Lung (tissue), 12 donors: Measurements from ENCODE around the gene UBL5. TPM values are rescaled to one million over a fixed set of nuclear protein-coding genes. Genes with fewer than 3 reads are reported as not detected.
A peak's percentile ranks its signal among the peaks of the same experiment; 100 is the strongest.

Experiments used
- ATAC-seq: fragments of 200-7000 bp; cut with Tn5 transposase; one replicate; pipeline ENCODE4 v1.9.1; 2020; ENCODE audit warnings: moderate number of reproducible peaks; ENCODE audit not compliant: insufficient read depth, low FRiP score
- DNase-seq, 3 donors: peaks; one replicate each; pipeline ENCODE4 v3.0.0-alpha.2; 2013 to 2017
- H3K27ac ChIP-seq, 2 donors: one replicate each; pipeline ENCODE4 v1.5.1; 2013; ENCODE audit warnings: mild to moderate bottlenecking in 2 of 2, moderate library complexity in 2 of 2, control low read depth in 1 of 2, inconsistent platforms in 1 of 2, low read depth in 1 of 2, low read length in 1 of 2
- H3K27me3 ChIP-seq, 3 donors: one replicate each; pipeline ENCODE4 v1.5.1; 2013; ENCODE audit warnings: low read length in 2 of 3; ENCODE audit not compliant: control insufficient read depth in 3 of 3, insufficient read depth in 3 of 3
- H3K36me3 ChIP-seq, 4 donors: one replicate each; pipeline ENCODE4 v1.5.1; 2013; ENCODE audit warnings: low read length in 4 of 4, mild to moderate bottlenecking in 1 of 4, moderate library complexity in 1 of 4; ENCODE audit not compliant: control insufficient read depth in 4 of 4, insufficient read depth in 4 of 4
- H3K4me1 ChIP-seq, 5 donors: one replicate each; pipeline ENCODE4 v1.5.1; 2013; ENCODE audit warnings: low read length in 5 of 5, mild to moderate bottlenecking in 2 of 5, moderate library complexity in 1 of 5; ENCODE audit not compliant: control insufficient read depth in 5 of 5, insufficient read depth in 5 of 5
- H3K4me3 ChIP-seq: one replicate; pipeline ENCODE4 v1.5.1; 2013; ENCODE audit warnings: mild to moderate bottlenecking, control low read depth, moderate library complexity
- H3K9ac ChIP-seq, 2 donors: one replicate each; pipeline ENCODE4 v1.5.1; 2013; ENCODE audit warnings: low read length in 2 of 2, control low read depth in 1 of 2; ENCODE audit not compliant: insufficient read depth in 1 of 2
- H3K9me3 ChIP-seq, 4 donors: one replicate each; pipeline ENCODE4 v1.5.1; 2013; ENCODE audit warnings: low read length in 3 of 4, mild to moderate bottlenecking in 1 of 4, moderate library complexity in 1 of 4; ENCODE audit not compliant: control insufficient read depth in 4 of 4, insufficient read depth in 3 of 4
- CTCF ChIP-seq: IDR thresholded peaks from 2 replicates; pipeline ENCODE4 v1.5.1; 2012; ENCODE audit warnings: mild to moderate bottlenecking; ENCODE audit errors: control extremely low read depth, extremely low read depth
- WGBS, 2 donors: extraction: QIAGEN DNeasy Blood & Tissue Kit; methylation state at CpG; one replicate each; pipeline ENCODE4 v1.1.7; 2013; 5-methylcytosine and 5-hydroxymethylcytosine counted together
- polyA plus RNA-seq, 2 donors: library from polyadenylated mRNA; stranded (reverse); fragments of 200-250 nt; gene quantifications; one replicate each; pipeline ENCODE4 v1.2.1, GENCODE V29; 2013
- total RNA-seq, 2 donors: library from RNA; depleted of rRNA in 1 of 2; stranded (reverse); fragments of >200 nt in 1 of 2; gene quantifications; one replicate each; pipeline ENCODE4 v1.2.1, GENCODE V29; 2014 to 2021
- donor health status: control.
- donor health status: control.
- donor health status: Bipolar disorder and iron deficiency.
- donor health status: healthy.
- donor health status: DM: yes; HTN: yes; CAD: no.

Gene UBL5
- total and polyA plus RNA-seq, 4 donors, result 102 to 1,378 (median 436) TPM

GRCh38 chr19:9835507-9835949 lies 7.8 kb downstream of the UBL5 start:
- ATAC-seq, result no peak
- Histone ChIP-seq H3K27me3 (no peaks in the 10 kb centered on the region), H3K27ac (peak overlapping the region in 1 of 2 donors; percentile 24), H3K4me1 (peaks cover 0 to 23% (median 6%) of the 10 kb centered on the region in 5 donors), H3K9me3 (no peaks in the 10 kb centered on the region), H3K9ac (no peak overlapping the region), H3K36me3 (peaks cover 0 to 17% (median 10%) of the 10 kb centered on the region in 4 donors), H3K4me3 (peak overlapping the region; percentile 88)
- DNase-seq, result no peak
- WGBS, 2 donors, result 2 to 5% methylated on average over 18 to 28 of the region's 28 CpGs
- TF ChIP-seq CTCF, result no peak

DNA sequence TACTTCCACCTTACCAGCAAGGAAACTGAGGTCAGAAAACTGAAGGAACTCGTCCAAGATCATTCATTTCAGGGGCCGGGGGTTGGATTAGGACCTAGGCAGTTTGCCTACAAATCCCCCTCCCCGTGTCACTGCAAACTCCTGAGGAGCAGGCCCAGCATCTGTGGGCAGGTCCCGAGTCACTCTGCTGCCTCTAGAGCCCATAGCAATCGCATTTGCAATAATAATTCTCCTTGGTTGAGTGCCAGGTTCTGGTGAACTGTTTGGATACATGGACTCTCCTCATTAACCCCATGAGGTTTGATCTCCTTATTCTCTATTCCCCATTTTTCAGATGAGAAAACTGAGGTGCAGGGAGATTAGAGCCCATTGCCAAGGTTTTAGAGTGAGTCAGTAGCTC lies 8.3 kb downstream of the UBL5 start:
- Histone ChIP-seq H3K36me3 (peaks cover 4 to 21% (median 11%) of the 10 kb centered on the region in 4 donors), H3K27me3 (no peaks in the 10 kb centered on the region), H3K4me3 (peak overlapping the region; percentile 88), H3K27ac (no peak overlapping the region), H3K4me1 (peaks cover 0 to 23% (median 6%) of the 10 kb centered on the region in 5 donors), H3K9ac (no peak overlapping the region), H3K9me3 (no peaks in the 10 kb centered on the region)
- peak in 2 of 3 donors; percentile 41 to 45 for DNase-seq
- ATAC-seq, result no peak
- no peak for TF ChIP-seq CTCF
- WGBS, 2 donors, result 6 to 9% methylated on average over 5 of the region's 5 CpGs

DNA sequence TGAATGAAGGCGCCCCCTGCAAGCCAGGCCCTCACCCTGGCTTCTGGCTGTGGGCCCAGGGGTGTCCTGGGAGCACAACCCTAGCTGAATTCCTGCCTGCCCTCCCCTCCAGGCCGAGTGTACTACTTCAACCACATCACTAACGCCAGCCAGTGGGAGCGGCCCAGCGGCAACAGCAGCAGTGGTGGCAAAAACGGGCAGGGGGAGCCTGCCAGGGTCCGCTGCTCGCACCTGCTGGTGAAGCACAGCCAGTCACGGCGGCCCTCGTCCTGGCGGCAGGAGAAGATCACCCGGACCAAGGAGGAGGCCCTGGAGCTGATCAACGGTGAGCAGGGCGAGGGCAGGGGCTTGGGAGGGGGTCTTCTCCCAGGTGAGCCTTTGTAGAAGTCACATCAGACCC lies 10.6 kb downstream of the UBL5 start:
- no peak for DNase-seq
- Histone ChIP-seq H3K9me3 (peaks cover 0 to 2% (median 0%) of the 10 kb centered on the region in 4 donors), H3K27me3 (no peaks in the 10 kb centered on the region), H3K9ac (no peak overlapping the region), H3K4me3 (no peak overlapping the region), H3K27ac (no peak overlapping the region), H3K4me1 (peaks cover 0 to 32% (median 6%) of the 10 kb centered on the region in 5 donors), H3K36me3 (peaks cover 4 to 38% (median 32%) of the 10 kb centered on the region in 4 donors)
- WGBS, 2 donors, result 96 to 98% methylated on average over 15 of the region's 15 CpGs
- ATAC-seq, result no peak
- TF ChIP-seq CTCF, result no peak

- Histone ChIP-seq H3K36me3 (peaks cover 8 to 47% (median 36%) of the 10 kb centered on the region in 4 donors), H3K27me3 (no peaks in the 10 kb centered on the region), H3K4me3 (no peak overlapping the region), H3K9me3 (peaks cover 0 to 3% (median 0%) of the 10 kb centered on the region in 4 donors), H3K27ac (no peak overlapping the region), H3K9ac (no peak overlapping the region), H3K4me1 (peaks cover 0 to 32% (median 6%) of the 10 kb centered on the region in 5 donors)
- 84 to 91% methylated on average over 1 of the region's 1 CpG for WGBS, 2 donors
- ATAC-seq (no peak), DNase-seq (peak; percentile 65 to 94 (median 90))
- TF ChIP-seq CTCF, result no peak
These were observed 11.7 kb downstream of the UBL5 start for GRCh38 chr19:9839415-9839814.
